D721Med (cell line): ENCODE data around the gene DGCR8.
A peak's percentile ranks its signal among the peaks of the same experiment; 100 is the strongest.

Experiments used
- DNase-seq: peaks from one replicate; pipeline ENCODE4 v3.0.0; 2011; ENCODE audit warnings: low spot score; ENCODE audit not compliant: insufficient read length
- FAIRE-seq: peaks from 2 replicates; lab custom pipeline; 2011; peaks lifted over from hg19 to GRCh38; lab: Jason Lieb, UNC
- TF ChIP-seq, protein P1 (sequence below): IDR thresholded peaks from 2 replicates; pipeline ENCODE4 v1.5.1; 2012; ENCODE audit warnings: mild to moderate bottlenecking, control low read depth; ENCODE audit not compliant: insufficient read depth; ENCODE audit errors: missing control alignments

Gene DGCR8

GRCh38 chr22:20079745-20080444 lies at the start of gene DGCR8:
Gene DGCR8 (plus strand): TSS chr22:20080241. CDS start chr22:20085964, 5,723 bp downstream.
- peak; percentile 90 for DNase-seq
- no peak for FAIRE-seq

GRCh38 chr22:20031732-20032406 lies 48.2 kb upstream of the DGCR8 start:
- DNase-seq (no peak), FAIRE-seq (no peak)
- TF ChIP-seq, protein P1, sequence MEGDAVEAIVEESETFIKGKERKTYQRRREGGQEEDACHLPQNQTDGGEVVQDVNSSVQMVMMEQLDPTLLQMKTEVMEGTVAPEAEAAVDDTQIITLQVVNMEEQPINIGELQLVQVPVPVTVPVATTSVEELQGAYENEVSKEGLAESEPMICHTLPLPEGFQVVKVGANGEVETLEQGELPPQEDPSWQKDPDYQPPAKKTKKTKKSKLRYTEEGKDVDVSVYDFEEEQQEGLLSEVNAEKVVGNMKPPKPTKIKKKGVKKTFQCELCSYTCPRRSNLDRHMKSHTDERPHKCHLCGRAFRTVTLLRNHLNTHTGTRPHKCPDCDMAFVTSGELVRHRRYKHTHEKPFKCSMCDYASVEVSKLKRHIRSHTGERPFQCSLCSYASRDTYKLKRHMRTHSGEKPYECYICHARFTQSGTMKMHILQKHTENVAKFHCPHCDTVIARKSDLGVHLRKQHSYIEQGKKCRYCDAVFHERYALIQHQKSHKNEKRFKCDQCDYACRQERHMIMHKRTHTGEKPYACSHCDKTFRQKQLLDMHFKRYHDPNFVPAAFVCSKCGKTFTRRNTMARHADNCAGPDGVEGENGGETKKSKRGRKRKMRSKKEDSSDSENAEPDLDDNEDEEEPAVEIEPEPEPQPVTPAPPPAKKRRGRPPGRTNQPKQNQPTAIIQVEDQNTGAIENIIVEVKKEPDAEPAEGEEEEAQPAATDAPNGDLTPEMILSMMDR, result no peak

More at GRCh38 chr22:20079745-20080444, at the start of gene DGCR8:
- TF ChIP-seq, protein P1, result no peak

- TF ChIP-seq, protein P1, result no peak
- FAIRE-seq, result no peak
- no peak for DNase-seq
These were observed 47.5 kb upstream of the DGCR8 start for GRCh38 chr22:20032407-20032991.

DNA sequence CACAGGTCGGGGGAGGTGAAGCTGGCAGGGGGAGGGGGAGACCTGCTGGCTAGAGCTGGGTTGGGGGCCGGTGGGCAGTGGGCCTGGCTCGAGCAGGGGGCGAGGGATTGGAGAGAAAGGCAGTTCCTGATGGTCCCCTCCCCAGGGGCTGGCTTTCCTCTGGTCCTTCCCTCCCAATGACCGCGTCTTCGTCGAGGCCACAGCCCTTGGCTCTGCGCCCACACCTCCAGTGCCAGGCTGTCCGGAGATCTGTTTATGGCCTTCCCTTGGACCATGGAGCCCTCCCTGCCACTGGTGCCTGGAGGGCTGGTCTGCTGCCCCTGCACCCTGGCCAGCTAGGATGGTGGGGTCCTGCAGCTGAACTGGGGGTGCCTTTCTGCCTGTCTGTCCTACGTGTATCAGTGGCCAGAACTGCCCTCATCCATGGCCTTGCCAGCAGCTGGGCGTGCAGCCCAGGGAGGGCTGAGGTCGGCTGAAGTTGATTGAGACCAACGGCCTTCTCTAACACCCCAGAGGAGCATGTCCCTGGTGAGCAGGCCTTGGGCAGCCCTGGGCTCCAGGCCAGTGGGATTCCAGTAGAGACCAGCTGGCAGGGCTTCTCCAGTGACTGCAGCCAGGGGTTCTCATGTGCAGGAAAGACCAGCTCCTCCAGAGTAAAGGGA lies 46.9 kb upstream of the DGCR8 start:
- DNase-seq (no peak), FAIRE-seq (no peak)
- TF ChIP-seq, protein P1, result no peak

GRCh38 chr22:20034143-20034542 lies 45.9 kb upstream of the DGCR8 start:
- TF ChIP-seq, protein P1, result no peak
- DNase-seq (no peak), FAIRE-seq (no peak)

- FAIRE-seq (no peak), DNase-seq (no peak)
- TF ChIP-seq, protein P1, result no peak
These were observed 44.5 kb upstream of the DGCR8 start for GRCh38 chr22:20035375-20036083.
